Stomach (tissue), 9 donors: ENCODE results near the gene PPP1R13B. TPM values are rescaled to one million over a fixed set of nuclear protein-coding genes. Genes with fewer than 3 reads are reported as not detected.

Source experiments
- DNase-seq, 2 donors: peaks; one replicate each; pipeline versions ENCODE4 v3.0.0 to v3.0.0-alpha.2; 2013 to 2019
- H3K27ac ChIP-seq, 5 donors: fragments of 200-600 bp in 4 of 5; sonication (generic) in 4 of 5; one replicate each; pipeline ENCODE4 v1.5.1; 2013 to 2019; ENCODE audit warnings: mild to moderate bottlenecking in 1 of 5, moderate library complexity in 1 of 5
- H3K27me3 ChIP-seq, 3 donors: fragments of 200-600 bp; sonication (generic); one replicate each; pipeline ENCODE4 v1.5.1; 2017 to 2019; ENCODE audit warnings: mixed run types in 1 of 3
- H3K36me3 ChIP-seq, 4 donors: fragments of 200-600 bp; sonication (generic); 1 replicate in 3 of 4; 2 replicates in 1 of 4; pipeline ENCODE4 v1.5.1; 2016 to 2019
- H3K4me1 ChIP-seq, 4 donors: fragments of 200-600 bp; sonication (generic); one replicate each; pipeline ENCODE4 v1.5.1; 2016 to 2019
- H3K4me3 ChIP-seq, 4 donors: fragments of 200-600 bp; sonication (generic) in 3 of 4; one replicate each; pipeline ENCODE4 v1.5.1; 2016 to 2019; ENCODE audit warnings: mild to moderate bottlenecking in 1 of 4
- H3K9me3 ChIP-seq, 4 donors: fragments of 200-600 bp; sonication (generic); one replicate each; pipeline ENCODE4 v1.5.1; 2016 to 2019
- EP300 ChIP-seq: sonication (generic); formaldehyde crosslinking; IDR thresholded peaks from one replicate; pipeline ENCODE4 v1.6.1; 2017; ENCODE audit warnings: antibody characterized with exemption
- POLR2A ChIP-seq, 4 donors: fragments of 450-650 bp; IDR thresholded peaks; one replicate each; pipeline ENCODE4 v1.6.1; 2016; ENCODE audit warnings: antibody characterized with exemption in 4 of 4, control low read depth in 2 of 4, mild to moderate bottlenecking in 1 of 4, moderate library complexity in 1 of 4
- POLR2AphosphoS5 ChIP-seq, 3 donors: sonication (generic); formaldehyde crosslinking; IDR thresholded peaks; one replicate each; pipeline ENCODE4 v1.6.1; 2016; ENCODE audit warnings: antibody characterized with exemption in 3 of 3
- WGBS, 5 donors: extraction: QIAGEN DNeasy Blood & Tissue Kit in 3 of 5; methylation state at CpG; one replicate each; pipeline versions ENCODE4 v1.1.5 to v1.1.7; 2013 to 2018; 5-methylcytosine and 5-hydroxymethylcytosine counted together
- intact Hi-C: fragments of 100-400 bp; cut with DNase I; formaldehyde crosslinking; loops from one replicate; pipeline ENCODE4 v1.15.1; 2023; ENCODE audit warnings: low total_unique reads
- polyA plus RNA-seq, 3 donors: library from polyadenylated mRNA; stranded (reverse); fragments of 200-250 nt; gene quantifications; one replicate each; pipeline ENCODE4 v1.2.3, GENCODE V29; 2013
- total RNA-seq, 5 donors: library from RNA; depleted of rRNA; stranded (reverse); fragments of >200 nt; gene quantifications; one replicate each; pipeline versions ENCODE4 v1.1.0 to v1.2.3, GENCODE V29; 2014 to 2016
- TF ChIP-seq, protein P1 (sequence below), 7 experiments: fragments of 450-650 bp in 4 of 7; fragments of 200-600 bp in 3 of 7; sonication (generic) in 3 of 7; IDR thresholded peaks; one replicate each; pipeline ENCODE4 v1.5.1; 2016 to 2019; ENCODE audit warnings: antibody characterized with exemption in 7 of 7, control low read depth in 2 of 7, mild to moderate bottlenecking in 1 of 7
- donor health status: healthy with polysubstance abuse.
- donor health status: Bipolar disorder and iron deficiency.
- donor health status: healthy.

The PPP1R13B gene
- total and polyA plus RNA-seq, 8 donors, result 10.8 to 84.0 (median 18.3) TPM

DNA sequence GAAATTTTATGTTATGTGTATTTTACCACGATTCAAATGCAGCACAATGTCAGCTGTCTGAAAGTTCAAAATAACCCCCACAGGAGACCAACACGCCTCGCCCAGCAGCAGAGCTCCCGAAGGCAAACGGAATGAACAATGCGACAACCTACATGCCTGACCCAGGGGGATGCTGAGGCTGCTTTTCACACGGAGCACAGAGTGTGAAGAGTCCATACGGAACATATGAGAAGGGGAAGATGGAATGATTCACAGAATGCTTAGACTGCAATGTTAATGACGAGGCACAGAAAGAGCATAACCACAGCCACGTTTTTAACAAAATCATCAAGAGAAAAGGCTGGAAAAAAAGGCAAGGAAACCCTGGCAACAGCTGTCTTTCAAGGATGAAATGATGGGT, 109.2 kb downstream of the PPP1R13B start:
- Histone ChIP-seq H3K27ac (peak overlapping the region in 1 of 5 donors; percentile 87), H3K4me3 (no peak overlapping the region), H3K4me1 (peaks cover 15 to 68% (median 36%) of the 10 kb centered on the region in 4 donors), H3K27me3 (no peaks in the 10 kb centered on the region), H3K36me3 (peaks cover 47 to 100% (median 96%) of the 10 kb centered on the region in 4 donors), H3K9me3 (no peaks in the 10 kb centered on the region)
- 74 to 87% (median 85%) methylated on average over 10 of the region's 10 CpGs for WGBS, 5 donors
- intact Hi-C loops, result no loop called here
- DNase-seq, result no peak
- TF ChIP-seq POLR2AphosphoS5 (IDR thresholded peaks at IDR 0.05) (no peak), POLR2A (IDR thresholded peaks at IDR 0.05) (no peak), EP300 (no peak)
- TF ChIP-seq, protein P1, sequence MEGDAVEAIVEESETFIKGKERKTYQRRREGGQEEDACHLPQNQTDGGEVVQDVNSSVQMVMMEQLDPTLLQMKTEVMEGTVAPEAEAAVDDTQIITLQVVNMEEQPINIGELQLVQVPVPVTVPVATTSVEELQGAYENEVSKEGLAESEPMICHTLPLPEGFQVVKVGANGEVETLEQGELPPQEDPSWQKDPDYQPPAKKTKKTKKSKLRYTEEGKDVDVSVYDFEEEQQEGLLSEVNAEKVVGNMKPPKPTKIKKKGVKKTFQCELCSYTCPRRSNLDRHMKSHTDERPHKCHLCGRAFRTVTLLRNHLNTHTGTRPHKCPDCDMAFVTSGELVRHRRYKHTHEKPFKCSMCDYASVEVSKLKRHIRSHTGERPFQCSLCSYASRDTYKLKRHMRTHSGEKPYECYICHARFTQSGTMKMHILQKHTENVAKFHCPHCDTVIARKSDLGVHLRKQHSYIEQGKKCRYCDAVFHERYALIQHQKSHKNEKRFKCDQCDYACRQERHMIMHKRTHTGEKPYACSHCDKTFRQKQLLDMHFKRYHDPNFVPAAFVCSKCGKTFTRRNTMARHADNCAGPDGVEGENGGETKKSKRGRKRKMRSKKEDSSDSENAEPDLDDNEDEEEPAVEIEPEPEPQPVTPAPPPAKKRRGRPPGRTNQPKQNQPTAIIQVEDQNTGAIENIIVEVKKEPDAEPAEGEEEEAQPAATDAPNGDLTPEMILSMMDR (IDR thresholded peaks at IDR 0.05), result no peak

DNA sequence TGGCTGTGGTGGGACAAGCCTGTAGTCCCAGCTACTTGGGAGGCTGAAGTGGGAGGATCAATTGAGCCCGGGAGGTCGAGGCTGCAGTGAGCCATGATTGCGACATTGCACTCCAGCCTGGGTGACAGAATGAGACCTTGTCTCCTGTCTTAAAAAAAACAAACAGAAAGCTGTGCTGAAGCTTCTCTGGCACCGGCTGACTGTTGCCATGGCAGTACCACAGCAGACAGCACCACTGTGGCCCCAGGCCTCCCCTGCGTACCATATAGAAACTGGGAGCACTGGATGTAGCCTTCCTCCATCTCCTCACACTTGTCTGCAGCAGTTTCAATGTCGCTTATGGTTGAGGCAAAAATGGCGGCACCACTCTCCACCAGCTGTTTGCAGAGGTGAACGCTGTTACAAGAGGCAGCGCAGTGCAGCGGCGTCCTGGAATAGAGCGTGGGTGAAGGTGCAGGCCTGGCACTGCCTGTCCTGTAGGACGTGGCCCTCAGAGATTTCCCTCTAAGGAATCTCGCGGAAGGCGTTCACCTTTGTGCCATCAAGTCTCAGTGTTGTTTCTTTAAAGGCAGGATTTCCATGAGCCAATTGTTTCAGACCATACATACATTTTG, 109.8 kb downstream of the PPP1R13B start:
- Histone ChIP-seq H3K27ac (peak overlapping the region in 4 of 5 donors; percentile 76 to 87 (median 80)), H3K36me3 (peaks cover 52 to 100% (median 99%) of the 10 kb centered on the region in 4 donors), H3K4me3 (no peak overlapping the region), H3K27me3 (no peaks in the 10 kb centered on the region), H3K9me3 (no peaks in the 10 kb centered on the region), H3K4me1 (peaks cover 15 to 69% (median 37%) of the 10 kb centered on the region in 4 donors)
- WGBS, 5 donors, result 90 to 92% (median 91%) methylated on average over 16 of the region's 16 CpGs
- no peak for DNase-seq
- intact Hi-C loops, result no loop called here
- TF ChIP-seq, protein P1 (IDR thresholded peaks at IDR 0.05), result no peak
- no peak for TF ChIP-seq POLR2AphosphoS5 (IDR thresholded peaks at IDR 0.05)
- TF ChIP-seq POLR2A (IDR thresholded peaks at IDR 0.05), result no peak
- no peak for TF ChIP-seq EP300

DNA sequence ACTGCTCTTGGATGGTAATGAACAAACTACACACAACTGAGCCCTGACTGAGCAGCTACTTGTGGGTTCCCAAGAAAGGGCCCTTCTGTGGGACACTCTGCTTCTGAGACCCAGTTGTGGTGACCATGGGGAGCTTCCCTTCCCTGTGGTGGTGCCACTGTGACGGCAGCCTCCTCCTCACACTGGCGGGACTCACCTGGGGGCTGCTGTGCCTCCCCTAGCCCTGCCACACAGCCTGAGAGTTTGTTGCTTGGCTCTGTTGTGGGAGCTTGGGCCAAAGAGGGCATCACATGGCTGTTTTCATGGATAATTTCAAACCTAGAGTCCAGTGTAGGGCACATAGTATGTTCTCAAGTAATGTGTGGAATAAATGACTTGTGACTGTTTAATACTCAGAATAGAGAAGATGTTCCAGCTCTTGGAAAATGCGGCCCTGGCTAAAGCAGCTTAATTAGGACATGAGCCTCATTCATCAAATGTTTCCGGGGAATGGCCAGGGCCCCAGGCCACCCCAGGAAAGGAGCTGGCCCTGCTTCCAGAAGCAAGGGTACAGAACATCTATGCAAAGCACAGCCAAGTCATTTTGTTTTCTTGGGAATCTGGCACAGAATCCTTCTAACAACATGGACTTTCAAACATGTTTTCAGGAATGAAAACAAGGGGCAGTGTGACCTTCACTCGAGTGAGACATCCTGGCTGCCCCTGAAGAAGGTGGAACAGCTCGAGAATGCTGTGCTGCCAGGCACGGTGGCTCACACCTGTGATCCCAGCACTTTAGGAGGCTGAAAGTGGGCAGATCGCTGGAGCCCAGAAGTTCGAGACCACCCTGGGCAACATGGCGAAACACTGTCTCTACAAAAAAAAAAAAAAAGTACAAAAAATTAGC, 110.6 kb downstream of the PPP1R13B start:
- 63 to 81% (median 80%) methylated on average over 10 of the region's 10 CpGs for WGBS, 5 donors
- TF ChIP-seq, protein P1 (IDR thresholded peaks at IDR 0.05), result no peak
- peak in 2 of 3 donors; percentile 49 to 82 for TF ChIP-seq POLR2AphosphoS5 (IDR thresholded peaks at IDR 0.05)
- TF ChIP-seq POLR2A (IDR thresholded peaks at IDR 0.05), result no peak
- peak; percentile 34 for TF ChIP-seq EP300
- intact Hi-C loops, result no loop called here
- H3K27ac ChIP-seq, result peak overlapping the region; percentile 37 to 87 (median 78)
- H3K36me3 ChIP-seq, result peaks cover 59 to 100% (median 99%) of the 10 kb centered on the region in 4 donors
- peaks cover 15 to 72% (median 41%) of the 10 kb centered on the region in 4 donors for H3K4me1 ChIP-seq
- no peak for DNase-seq
- no peaks in the 10 kb centered on the region for H3K27me3 ChIP-seq
- no peak overlapping the region for H3K4me3 ChIP-seq
- H3K9me3 ChIP-seq, result no peaks in the 10 kb centered on the region

DNA sequence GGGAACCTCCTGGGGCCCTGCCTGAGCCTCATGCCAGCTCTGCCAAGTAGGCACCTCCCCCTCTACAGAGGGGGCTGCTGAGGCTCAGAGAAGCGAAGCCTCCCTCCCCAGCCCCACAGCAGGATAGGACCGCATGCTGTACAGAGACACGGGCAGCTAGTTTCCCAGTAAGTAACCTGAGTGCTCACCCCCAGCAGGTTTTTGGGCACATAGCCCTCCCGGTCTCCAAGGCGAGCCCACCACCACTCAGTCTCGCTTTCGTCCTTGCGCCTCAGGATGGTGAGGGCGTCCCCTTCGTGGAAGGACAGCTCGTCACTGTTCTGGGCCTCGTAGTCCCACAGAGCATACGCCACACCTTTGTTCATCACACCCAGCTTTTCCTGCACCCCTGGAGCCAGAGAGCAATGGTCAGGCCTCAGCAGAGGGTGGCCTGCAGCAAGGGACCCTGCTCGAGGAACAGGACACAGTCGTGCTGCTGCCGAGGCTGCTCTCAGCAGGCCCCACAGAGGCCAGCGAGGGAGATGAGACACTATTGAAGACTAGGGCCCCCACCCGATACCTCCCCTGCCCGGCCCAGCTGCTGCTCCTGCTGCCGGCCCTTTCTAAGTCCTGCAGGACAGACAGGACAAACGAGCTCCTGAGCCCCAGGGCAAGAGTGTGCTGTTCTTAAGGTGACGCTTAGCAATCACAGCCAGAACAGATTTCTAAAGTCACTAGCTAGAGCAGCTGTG, 111.4 kb downstream of the PPP1R13B start:
- Histone ChIP-seq H3K27me3 (no peaks in the 10 kb centered on the region), H3K27ac (peak overlapping the region in 4 of 5 donors; percentile 76 to 87 (median 80)), H3K4me1 (peaks cover 15 to 79% (median 46%) of the 10 kb centered on the region in 4 donors), H3K36me3 (peaks cover 60 to 99% (median 95%) of the 10 kb centered on the region in 4 donors), H3K4me3 (no peak overlapping the region), H3K9me3 (no peaks in the 10 kb centered on the region)
- DNase-seq, result no peak
- TF ChIP-seq POLR2AphosphoS5 (IDR thresholded peaks at IDR 0.05) (no peak), POLR2A (IDR thresholded peaks at IDR 0.05) (no peak), EP300 (no peak)
- TF ChIP-seq, protein P1 (IDR thresholded peaks at IDR 0.05), result no peak
- intact Hi-C loops, result no loop called here
- WGBS, 5 donors, result 82 to 86% (median 84%) methylated on average over 16 to 22 of the region's 22 CpGs
